GM19193 (cell line): Measurements from ENCODE around the gene OTUB2.

ENCODE experiments used
- POLR2A ChIP-seq: IDR thresholded peaks from 4 replicates; pipeline ENCODE4 v1.6.1; 2011; ENCODE audit not compliant: insufficient read depth, insufficient read length; ENCODE audit errors: extremely low read depth

OTUB2 gene

DNA sequence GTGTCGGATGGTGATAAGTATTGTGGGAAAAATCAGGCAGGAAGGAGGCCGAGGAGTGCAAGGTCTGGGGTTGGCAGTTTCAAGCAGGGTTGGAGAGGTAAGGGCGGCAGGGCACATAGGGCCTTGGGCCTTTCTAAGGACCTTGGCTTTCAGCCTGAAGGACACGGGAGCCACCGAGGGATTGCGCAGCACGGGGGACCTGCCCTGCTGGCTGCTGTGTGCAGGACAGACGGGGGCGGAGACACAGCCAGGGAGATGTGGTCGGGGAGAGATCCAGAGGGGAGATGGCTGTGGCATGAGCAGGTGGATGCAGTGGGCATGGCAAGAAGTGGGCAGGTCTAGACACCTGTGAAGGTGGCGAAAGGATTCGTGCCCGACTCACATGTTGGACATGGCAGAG is 14.7 kb downstream of the OTUB2 start:
- no peak for TF ChIP-seq POLR2A

DNA sequence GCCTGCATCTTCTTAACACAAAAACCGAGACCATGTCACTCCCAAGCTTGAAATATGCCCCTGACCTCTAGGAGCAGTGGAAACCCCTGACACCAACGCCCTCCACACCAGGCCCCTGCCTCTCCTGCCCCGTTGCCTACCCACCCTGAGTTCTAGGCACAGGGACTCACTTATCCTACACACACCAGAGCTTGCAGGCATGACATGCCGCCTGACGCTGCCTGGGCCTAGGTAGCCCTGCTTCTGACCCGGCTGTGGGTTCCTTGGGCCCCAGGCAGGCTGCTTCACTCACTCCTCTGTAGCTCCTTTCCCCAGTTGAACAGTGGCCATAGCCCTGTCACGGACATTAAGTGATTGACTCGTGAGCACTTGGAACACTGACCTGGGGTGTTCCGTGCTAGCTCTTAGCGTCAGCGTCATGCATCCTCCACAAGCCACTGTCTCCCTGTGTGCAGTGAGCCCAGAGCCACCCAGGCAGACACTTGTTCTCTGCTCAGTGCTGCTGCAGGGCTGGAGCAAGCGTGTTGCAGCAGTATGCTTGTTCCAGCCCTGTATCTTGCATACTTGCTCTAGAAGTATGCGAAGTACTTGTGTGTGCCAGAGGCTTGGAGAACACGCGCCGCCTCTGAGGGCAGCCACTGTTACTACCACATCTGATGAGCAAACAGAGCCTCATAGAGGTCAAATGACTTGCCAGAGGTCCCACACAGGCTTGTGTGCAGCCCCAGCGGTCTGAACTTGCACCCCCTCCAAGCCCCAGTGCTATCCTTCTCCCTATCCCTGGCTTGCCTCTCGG is 15.6 kb downstream of the OTUB2 start:
- no peak for TF ChIP-seq POLR2A

DNA sequence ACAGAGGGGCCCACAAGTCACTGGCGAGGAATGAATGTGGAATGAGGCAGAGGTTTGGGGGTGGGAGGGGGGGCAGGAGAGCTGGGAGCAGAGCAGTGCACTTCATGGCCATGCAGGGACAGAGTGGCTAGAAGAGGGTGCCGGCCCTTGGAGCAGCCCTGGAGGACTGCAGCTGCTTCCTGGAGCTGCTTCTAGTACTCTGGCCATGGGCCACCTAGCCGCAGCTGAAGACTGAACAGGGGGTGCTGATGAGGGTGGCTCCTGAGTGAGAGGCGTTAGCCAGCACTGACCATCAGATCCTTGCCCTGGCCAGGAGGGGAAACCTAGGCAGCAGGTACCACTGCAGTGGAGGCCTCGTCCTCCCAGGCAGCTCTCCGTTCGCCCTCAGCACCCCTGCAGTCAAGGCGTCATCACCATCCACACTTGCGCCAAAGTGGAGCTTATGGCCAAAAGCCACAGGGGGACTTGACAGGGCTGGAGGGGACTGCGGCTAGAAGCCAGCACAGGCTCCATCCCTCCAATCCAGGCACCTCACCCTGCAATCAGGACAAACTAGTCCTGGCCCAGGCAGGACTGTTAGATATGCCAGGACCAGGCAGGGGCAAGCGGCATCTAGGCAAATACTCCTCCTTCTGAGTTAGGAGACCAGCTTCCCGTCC is 16.4 kb downstream of the OTUB2 start:
- TF ChIP-seq POLR2A = no peak

DNA sequence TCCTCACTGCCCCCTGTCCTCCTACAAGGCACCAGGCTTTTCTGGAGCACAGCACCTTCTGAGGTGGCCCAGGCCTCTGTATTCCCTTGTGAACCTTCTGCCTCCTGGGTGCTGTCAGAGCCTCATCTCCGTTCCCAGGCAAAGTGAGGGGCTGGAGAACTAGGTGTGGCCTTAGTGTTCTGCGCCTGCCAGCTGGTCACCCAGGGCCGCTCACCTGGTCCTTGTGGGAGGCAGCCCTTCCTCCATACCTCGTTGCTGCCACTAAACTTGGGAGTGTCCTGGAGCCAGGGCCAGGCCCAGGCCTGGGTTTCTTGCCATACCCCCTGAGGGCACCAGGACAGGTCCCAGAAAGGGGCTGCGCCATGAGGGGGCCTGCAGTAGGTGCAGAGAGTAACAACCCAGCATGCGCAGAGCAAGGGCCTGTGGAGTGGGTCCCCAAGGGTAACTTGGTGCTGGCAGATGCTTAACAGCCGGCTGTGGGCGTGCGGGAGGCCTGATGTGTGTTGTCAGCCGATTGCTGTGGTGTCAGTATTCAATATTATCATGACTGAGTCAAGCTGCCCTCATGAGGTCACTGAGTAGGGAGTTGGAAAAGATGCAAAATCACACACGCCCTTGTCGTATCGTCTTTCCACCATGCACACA is 17.1 kb downstream of the OTUB2 start:
- no peak for TF ChIP-seq POLR2A

DNA sequence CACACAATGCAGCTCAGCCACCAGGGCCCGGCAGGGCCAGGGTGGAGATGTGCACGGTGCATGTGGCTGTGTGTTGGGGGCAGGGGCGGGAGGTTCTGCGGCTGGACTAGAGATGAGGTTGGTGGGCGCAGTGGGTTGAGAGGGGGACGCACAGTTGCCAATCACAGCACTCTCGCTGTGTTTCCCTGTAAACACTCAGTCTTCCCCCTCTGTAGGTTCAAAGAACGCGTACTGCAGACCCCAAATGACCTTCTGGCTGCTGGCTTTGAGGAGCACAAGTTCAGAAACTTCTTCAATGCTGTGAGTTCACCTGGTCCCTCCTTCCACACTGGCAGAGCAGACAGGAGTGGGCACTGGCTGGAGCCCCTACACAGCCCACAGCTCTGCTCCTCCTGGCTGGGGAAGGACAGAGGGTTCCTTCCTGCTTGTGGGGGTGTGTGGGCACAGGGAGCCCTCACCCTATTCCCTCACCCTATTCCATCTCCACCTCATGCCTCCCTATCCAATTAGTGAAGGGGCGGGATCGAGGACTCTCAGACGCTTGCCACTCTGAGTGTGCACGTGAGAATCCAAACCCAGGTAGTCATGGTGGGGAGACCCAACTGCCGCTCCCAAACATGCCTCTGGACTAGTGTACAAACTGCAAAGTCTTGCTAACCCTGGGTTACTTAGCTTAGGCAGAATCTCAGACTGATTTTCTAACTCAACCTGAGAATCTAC is 17.8 kb downstream of the OTUB2 start:
- no peak for TF ChIP-seq POLR2A

DNA sequence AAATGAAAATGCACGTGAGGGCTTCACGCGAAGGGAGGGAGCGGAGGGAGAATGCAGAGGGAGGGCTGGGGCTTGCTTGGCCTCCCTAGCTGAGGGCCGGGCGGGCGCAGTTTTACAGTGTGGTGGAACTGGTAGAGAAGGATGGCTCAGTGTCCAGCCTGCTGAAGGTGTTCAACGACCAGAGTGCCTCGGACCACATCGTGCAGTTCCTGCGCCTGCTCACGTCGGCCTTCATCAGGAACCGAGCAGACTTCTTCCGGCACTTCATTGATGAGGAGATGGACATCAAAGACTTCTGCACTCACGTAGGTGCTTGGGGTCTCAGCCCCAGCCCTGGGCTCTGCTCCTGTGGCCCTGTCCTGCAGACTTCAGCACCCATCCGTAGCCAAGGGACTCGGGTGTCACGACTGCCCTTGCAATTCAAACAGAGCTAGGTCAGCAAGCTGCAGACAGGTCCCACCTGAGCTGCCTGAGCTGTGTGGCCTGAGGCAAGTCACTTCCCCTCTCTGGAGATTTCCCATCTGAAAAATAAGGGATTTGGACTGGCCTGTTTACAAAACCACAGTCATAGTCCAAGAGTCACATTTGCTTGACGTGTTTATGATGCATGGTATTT is 18.4 kb downstream of the OTUB2 start:
- no peak for TF ChIP-seq POLR2A

DNA sequence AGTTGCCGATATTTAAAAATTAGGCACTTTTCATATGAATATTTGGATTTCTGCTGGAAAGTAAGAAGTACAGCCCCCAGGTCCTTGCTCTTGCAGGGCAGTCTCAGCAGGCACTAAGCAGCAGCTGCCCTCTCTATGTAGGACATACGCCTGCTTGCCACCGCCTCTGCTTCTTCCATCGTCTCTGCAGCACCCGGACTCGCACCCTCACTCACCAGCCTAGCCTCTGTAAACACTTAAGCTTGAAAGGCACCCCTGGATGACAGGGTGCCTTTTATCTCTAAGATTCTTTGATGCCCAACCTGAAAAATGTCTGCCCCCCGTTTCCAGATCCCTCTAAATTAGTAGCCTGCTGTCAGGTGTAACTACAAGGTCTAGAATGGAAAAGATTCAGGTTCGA is 19.0 kb downstream of the OTUB2 start:
- no peak for TF ChIP-seq POLR2A

DNA sequence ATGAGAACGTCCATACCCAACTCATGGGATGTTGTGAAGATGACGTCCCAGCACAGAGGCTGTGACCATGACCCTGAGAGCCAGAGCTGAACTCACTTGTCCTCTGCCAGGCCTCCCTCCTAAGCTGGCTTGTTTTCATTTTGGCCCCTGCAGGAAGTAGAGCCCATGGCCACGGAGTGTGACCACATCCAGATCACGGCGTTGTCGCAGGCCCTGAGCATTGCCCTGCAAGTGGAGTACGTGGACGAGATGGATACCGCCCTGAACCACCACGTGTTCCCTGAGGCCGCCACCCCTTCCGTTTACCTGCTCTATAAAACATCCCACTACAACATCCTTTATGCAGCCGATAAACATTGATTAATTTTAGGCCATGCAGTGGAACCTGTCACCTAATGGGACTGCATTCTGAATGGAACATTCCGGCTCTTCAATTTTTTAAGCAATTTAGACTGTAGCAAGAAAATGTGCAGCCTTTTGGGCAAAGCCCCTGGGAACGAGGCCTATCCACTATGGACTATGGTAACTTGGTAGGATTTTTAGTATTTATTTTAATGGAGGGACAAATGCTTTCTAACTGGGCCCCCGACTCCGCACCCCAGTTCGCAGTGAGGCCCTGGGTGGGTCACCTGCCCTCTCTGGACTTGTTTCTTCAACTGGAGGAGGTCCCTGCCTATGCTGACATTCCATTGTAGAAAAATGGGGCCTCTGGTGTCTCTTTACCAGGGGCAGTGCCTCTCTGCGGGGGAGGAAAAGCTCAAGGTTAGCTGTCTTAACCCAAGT is 19.6 kb downstream of the OTUB2 start:
- TF ChIP-seq POLR2A = no peak

DNA sequence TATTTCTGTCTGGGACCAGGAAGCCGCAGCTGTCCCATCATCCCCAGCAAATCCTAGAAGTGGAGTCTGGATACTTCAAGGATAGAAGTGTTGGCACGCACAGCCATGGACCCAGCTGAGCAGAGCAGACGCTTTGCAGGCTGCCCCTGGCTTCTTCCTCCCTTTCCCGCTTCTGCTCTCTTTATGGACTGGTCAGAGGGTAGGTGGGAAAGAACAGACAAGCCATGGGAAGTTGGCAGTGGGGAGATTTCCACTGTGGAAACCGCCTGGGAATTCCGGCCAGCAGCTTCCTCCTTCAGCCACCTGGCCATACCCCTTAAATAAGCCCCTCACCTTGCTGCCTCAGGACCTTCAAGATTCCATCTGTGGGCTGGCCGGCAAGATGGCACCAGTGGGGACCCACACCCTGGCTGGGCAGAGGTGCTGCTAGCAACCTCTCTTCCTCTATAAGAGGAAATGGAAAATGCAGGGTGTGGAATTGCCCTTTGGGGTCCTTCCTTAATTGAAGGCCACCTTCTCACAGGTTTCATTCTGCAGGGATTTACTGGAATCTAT is 20.6 kb downstream of the OTUB2 start:
- TF ChIP-seq POLR2A = no peak

DNA sequence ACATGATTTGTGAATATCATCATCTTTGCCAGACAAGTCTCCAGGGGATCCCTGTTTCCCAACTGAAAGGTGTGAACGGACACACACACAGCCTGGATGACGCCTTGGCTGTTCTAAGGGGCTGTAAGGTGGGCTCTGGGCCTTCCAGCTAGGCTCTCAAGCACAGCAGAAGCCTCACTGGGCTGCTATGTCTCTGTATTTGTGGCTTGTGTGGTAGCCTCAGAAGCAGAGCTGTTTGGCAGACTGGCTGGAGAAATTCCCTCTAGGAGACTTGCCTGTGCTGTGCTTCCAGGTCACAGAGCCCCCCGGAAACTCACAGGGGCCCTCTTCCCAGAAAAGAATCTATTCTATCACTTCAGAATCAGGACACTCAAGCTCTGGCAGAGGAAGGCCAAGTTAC is 21.4 kb downstream of the OTUB2 start:
- no peak for TF ChIP-seq POLR2A

DNA sequence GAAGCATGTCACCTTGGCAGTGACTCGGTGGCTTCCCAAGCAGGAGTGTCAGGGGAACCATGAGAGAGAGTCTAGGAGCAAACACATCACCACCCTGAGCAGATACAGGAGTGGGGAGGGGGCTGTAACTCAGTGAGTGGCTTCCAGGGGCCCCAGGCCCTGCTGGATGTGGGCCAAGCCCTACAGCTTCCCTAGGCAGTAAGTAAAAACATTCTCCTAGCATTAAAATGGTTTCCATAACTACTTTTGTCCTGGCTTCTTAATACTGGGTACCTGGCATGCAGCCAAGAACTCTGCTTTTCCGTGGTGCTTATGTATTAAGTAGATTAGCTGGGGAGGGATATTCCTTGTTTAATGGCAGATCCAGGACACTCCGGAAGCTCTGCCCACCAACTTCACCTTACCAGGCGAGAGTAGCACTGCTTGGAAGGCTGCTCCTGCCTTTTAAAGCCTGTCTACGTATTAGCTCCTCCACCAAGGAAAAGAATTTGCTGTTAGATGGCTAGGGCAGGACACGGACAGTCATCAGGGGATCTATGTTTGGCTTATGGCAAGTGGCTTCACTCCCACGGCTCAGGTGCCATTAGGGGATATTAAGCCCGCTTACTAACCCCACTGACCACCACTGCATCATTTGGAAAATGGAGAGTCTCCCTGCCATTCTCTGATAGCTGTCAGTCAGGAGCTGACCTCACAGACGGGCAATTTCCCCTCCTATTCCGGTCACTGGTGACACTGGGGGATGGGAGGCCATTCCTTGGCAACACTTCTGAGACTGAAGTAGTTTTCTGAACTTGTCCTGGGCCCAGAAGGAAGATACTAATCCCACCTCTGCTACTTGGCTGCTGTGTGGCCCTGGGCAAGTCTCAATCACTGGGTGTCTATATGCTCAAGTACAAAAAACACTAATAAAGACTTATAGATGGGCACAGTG is 22.8 kb downstream of the OTUB2 start:
- no peak for TF ChIP-seq POLR2A

DNA sequence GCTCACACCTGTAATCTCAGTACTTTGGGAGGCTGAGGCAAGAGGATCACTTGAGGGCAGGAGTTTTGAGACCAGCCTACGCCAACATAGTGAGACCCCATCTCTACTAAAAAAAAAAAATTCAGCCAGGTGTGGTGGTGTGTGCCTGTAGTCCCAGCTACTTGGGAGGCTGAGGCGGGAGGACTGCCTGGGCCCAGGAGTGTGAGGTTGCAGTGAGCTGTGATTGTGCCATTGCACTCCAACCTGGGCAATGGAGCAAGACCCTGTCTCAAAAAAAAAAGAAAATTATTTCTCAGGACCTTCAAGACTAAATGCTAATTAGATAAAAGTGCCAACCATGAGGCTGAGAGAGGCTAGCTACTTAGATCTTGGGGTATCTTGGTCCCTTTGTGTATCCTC is 23.5 kb downstream of the OTUB2 start:
- TF ChIP-seq POLR2A = no peak

DNA sequence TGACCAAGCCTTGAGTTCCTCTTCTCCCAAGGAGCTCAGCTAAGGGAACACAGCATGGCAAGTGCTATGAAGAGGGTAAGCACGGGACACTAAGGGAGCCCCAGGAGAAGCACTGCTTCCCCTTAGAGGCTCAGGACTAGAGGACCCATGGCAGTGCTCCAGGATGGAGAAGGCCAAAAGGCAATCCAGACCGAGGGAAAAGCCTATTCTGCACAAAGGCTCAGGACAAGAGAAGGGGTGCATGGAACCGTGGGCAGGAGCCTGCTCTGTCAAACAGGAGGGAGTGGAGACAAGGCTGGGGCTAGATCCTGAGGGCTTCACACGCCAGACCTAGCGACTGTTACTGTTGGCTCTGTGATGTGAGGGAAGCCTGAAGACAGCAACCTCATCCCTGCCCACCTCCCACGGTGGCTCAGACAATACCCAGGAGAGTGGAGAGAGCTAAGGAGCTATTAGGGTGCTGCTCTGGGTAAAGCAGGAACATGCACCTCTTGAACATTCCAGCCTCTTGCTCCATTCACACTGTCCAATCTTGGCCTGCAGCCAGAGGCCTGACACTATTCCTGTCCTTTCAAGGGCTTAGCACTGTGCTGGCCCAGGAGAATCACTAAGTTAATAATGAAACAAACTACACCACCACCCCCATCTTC is 24.2 kb downstream of the OTUB2 start:
- TF ChIP-seq POLR2A = no peak

DNA sequence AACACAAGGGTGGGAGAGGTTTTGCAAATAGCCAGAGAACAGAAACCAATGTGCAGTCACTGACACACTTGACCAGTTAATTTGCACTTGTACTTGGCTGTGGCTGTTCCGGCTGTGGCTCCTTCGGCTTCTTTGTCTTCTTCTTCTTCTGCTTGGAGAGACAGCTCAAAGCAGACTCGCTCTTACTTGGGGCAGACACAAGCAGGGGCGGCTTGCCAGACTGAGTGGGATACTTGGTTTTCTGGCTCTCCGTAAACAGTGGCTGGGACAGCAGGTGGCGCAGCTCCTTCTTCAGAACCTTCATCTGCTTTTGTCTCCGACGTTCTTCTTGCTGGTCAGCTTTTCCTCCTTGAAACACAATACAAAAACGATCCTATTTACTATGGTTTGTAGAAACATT is 25.0 kb downstream of the OTUB2 start:
- TF ChIP-seq POLR2A = no peak
